ENCODE data around the gene NME9. TPM values are rescaled to one million over a fixed set of nuclear protein-coding genes. Genes with fewer than 3 reads are reported as not detected.

Gene NME9
- total and polyA plus RNA-seq, 2 donors (not counting 1 experiment from before 2014, with no cell fraction given), result not detected

GRCh38 chr3:138300647-138301046, 29.0 kb downstream of the NME9 start:
- Histone ChIP-seq H3K9ac (ENCODE audit: insufficient read depth, low read length) (no peak overlapping the region), H4K20me1 (ENCODE audit: control insufficient read depth, extremely low read depth, insufficient read depth, low read length) (no peaks in the 10 kb centered on the region), H3K4me3 (replicated peaks in 1 of 4; ENCODE audit: control extremely low read depth in 1 of 4, insufficient read depth in 1 of 4, low read depth in 3 of 4, low read length in 4 of 4) (no peak overlapping the region), H3K27me3 (ENCODE audit: control insufficient read depth, insufficient read depth, low read length) (no peaks in the 10 kb centered on the region), H3K27ac (ENCODE audit: insufficient read depth, low read length) (no peak overlapping the region), H3K4me1 (ENCODE audit: control insufficient read depth, extremely low read depth, insufficient read depth, low read length) (no peaks in the 10 kb centered on the region), H3K4me2 (ENCODE audit: extremely low read depth, insufficient read depth, low read length) (no peak overlapping the region), H3K9me3 (ENCODE audit: control insufficient read depth, insufficient read depth, low read depth, low read length) (no peaks in the 10 kb centered on the region), H3K36me3 (ENCODE audit: control insufficient read depth, insufficient read depth, low read length) (no peaks in the 10 kb centered on the region), H3K79me2 (ENCODE audit: control insufficient read depth, insufficient read depth, low read length) (no peaks in the 10 kb centered on the region), H2AFZ (ENCODE audit: low read length) (no peak overlapping the region)
- no peak for TF ChIP-seq EZH2 (IDR thresholded peaks at IDR 0.05; ENCODE audit: low read length, missing control alignments)
- TF ChIP-seq, protein P1, sequence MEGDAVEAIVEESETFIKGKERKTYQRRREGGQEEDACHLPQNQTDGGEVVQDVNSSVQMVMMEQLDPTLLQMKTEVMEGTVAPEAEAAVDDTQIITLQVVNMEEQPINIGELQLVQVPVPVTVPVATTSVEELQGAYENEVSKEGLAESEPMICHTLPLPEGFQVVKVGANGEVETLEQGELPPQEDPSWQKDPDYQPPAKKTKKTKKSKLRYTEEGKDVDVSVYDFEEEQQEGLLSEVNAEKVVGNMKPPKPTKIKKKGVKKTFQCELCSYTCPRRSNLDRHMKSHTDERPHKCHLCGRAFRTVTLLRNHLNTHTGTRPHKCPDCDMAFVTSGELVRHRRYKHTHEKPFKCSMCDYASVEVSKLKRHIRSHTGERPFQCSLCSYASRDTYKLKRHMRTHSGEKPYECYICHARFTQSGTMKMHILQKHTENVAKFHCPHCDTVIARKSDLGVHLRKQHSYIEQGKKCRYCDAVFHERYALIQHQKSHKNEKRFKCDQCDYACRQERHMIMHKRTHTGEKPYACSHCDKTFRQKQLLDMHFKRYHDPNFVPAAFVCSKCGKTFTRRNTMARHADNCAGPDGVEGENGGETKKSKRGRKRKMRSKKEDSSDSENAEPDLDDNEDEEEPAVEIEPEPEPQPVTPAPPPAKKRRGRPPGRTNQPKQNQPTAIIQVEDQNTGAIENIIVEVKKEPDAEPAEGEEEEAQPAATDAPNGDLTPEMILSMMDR (conservative IDR thresholded peaks at IDR 0.05 in 1 of 2, IDR thresholded peaks at IDR 0.05 in 1 of 2; ENCODE audit: low read depth in 1 of 2, low read length in 2 of 2), result no peak
- DNase-seq (ENCODE audit: low read depth in 2 of 2), result no peak

DNA sequence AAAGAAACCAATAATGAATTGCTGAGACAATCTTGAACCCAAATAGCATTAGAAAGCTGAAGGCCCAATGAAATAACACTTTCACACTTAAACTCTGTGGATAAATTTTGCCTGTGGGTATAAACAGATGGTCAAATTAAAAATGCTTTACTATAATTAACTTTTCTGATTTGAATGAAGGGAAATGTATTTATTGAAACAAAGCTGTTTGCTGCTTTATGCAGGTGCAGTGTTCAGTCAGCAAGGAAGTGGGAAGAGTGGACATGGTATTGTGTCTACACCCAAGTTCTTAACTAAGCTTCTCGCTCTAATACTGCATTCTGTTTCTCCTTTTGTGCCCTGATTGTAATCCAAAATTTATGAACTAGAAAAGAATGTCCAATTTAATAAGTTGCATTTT, 31.8 kb downstream of the NME9 start:
- no peak overlapping the region for H3K4me2 ChIP-seq (ENCODE audit: extremely low read depth, insufficient read depth, low read length)
- no peak overlapping the region for H2AFZ ChIP-seq (ENCODE audit: low read length)
- no peak for DNase-seq (ENCODE audit: low read depth in 2 of 2)
- no peaks in the 10 kb centered on the region for H3K9me3 ChIP-seq (ENCODE audit: control insufficient read depth, insufficient read depth, low read depth, low read length)
- no peak overlapping the region for H3K9ac ChIP-seq (ENCODE audit: insufficient read depth, low read length)
- no peak overlapping the region for H3K27ac ChIP-seq (ENCODE audit: insufficient read depth, low read length)
- TF ChIP-seq, protein P1 (conservative IDR thresholded peaks at IDR 0.05 in 1 of 2, IDR thresholded peaks at IDR 0.05 in 1 of 2; ENCODE audit: low read depth in 1 of 2, low read length in 2 of 2), result no peak
- H3K79me2 ChIP-seq (ENCODE audit: control insufficient read depth, insufficient read depth, low read length), result no peaks in the 10 kb centered on the region
- H3K27me3 ChIP-seq (ENCODE audit: control insufficient read depth, insufficient read depth, low read length), result no peaks in the 10 kb centered on the region
- no peaks in the 10 kb centered on the region for H3K4me1 ChIP-seq (ENCODE audit: control insufficient read depth, extremely low read depth, insufficient read depth, low read length)
- no peak overlapping the region for H3K4me3 ChIP-seq (replicated peaks in 1 of 4; ENCODE audit: control extremely low read depth in 1 of 4, insufficient read depth in 1 of 4, low read depth in 3 of 4, low read length in 4 of 4)
- no peaks in the 10 kb centered on the region for H4K20me1 ChIP-seq (ENCODE audit: control insufficient read depth, extremely low read depth, insufficient read depth, low read length)
- H3K36me3 ChIP-seq (ENCODE audit: control insufficient read depth, insufficient read depth, low read length), result no peaks in the 10 kb centered on the region

DNA sequence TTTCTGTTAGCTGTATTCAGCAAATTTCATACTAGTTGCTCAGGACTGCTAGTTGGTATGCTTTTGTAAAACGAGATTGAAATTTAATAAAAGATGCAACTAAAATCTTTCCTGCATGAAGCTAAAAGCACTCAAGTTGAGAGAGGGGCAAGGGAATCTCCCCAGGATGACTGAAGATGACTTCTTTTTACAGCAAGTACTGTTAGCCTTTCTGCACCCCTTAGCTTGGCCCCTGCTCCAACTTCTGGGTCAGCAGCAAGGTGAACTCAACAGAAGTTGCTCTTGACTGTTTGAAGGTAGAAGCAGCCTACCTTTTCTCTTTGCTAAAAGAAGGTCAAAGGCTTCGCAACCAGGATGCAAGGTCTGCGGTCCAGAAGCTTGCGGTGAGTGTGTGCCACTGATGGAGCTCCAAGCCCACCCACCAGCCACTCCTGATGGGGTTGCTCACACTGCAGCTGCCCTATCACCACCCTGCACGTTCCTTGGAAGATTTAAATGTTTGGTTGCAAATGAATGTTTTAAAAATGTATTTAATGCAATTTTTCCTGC, 32.5 kb downstream of the NME9 start:
- Histone ChIP-seq H3K4me3 (replicated peaks in 1 of 4; ENCODE audit: control extremely low read depth in 1 of 4, insufficient read depth in 1 of 4, low read depth in 3 of 4, low read length in 4 of 4) (no peak overlapping the region), H4K20me1 (ENCODE audit: control insufficient read depth, extremely low read depth, insufficient read depth, low read length) (no peaks in the 10 kb centered on the region), H3K27ac (ENCODE audit: insufficient read depth, low read length) (no peak overlapping the region), H3K9me3 (ENCODE audit: control insufficient read depth, insufficient read depth, low read depth, low read length) (no peaks in the 10 kb centered on the region), H3K36me3 (ENCODE audit: control insufficient read depth, insufficient read depth, low read length) (no peaks in the 10 kb centered on the region), H3K4me2 (ENCODE audit: extremely low read depth, insufficient read depth, low read length) (no peak overlapping the region), H3K27me3 (ENCODE audit: control insufficient read depth, insufficient read depth, low read length) (no peaks in the 10 kb centered on the region), H3K4me1 (ENCODE audit: control insufficient read depth, extremely low read depth, insufficient read depth, low read length) (no peaks in the 10 kb centered on the region), H2AFZ (ENCODE audit: low read length) (no peak overlapping the region), H3K9ac (ENCODE audit: insufficient read depth, low read length) (no peak overlapping the region), H3K79me2 (ENCODE audit: control insufficient read depth, insufficient read depth, low read length) (no peaks in the 10 kb centered on the region)
- DNase-seq (ENCODE audit: low read depth in 2 of 2), result no peak
- TF ChIP-seq, protein P1 (conservative IDR thresholded peaks at IDR 0.05 in 1 of 2, IDR thresholded peaks at IDR 0.05 in 1 of 2; ENCODE audit: low read depth in 1 of 2, low read length in 2 of 2), result no peak
- TF ChIP-seq EZH2 (IDR thresholded peaks at IDR 0.05; ENCODE audit: low read length, missing control alignments), result no peak
